ENCODE results near the gene MMS19. TPM values are rescaled to one million over a fixed set of nuclear protein-coding genes. Genes with fewer than 3 reads are reported as not detected.

The MMS19 gene
- total RNA-seq, 8 experiments from 2014 or later: 42.8 to 77.5 (median 56.4) TPM

- no peak for ATAC-seq (replicated peaks in 6 of 8)
- in situ Hi-C loops (cut with MboI; ENCODE audit: low pct_unique_long_range_greater_than_20kb in 2 of 9, low sequenced_read_pairs in 9 of 9, unreplicated experiment in 9 of 9): no loop called here
- no peak overlapping the region for H3K27ac ChIP-seq
- H3K4me1 ChIP-seq (replicated peaks in 1 of 2): no peaks in the 10 kb centered on the region
- no peak overlapping the region for H3K4me3 ChIP-seq
- 85 to 100% (median 96%) methylated on average over 2 to 9 of the region's 10 CpGs; no CpG with 5 or more reads in 1 of the 10 experiments for WGBS, 10 experiments
Observed at GRCh38 chr10:97412891-97413304, 85.3 kb downstream of the MMS19 start.

DNA sequence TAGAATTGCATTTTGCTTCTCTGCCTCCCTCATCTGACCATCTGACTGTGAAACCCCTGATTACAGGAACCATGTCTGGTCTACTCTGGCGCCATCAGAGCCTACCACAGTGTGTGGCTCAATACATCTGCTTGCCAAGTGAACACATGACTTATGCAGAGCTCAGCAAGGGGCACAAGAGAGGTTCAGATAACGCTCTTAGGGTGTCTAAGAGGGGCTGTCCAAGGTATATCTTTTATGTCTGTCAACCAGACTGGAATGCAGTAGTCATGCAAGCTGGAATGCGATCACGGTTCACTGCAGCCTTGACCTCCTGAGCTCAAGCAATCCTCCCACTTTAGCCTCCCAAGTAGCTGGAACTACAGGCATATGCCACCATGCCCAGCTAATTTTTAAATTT, 86.8 kb downstream of the MMS19 start:
- no peaks in the 10 kb centered on the region for H3K4me1 ChIP-seq (replicated peaks in 1 of 2)
- WGBS, 10 experiments: 20 to 95% (median 80%) methylated on average over 1 to 4 of the region's 4 CpGs; no CpG with 5 or more reads in 2 of the 10 experiments
- no peak for ATAC-seq (replicated peaks in 6 of 8)
- H3K4me3 ChIP-seq: no peak overlapping the region
- no peak overlapping the region for H3K27ac ChIP-seq
- in situ Hi-C loops (cut with MboI; ENCODE audit: low pct_unique_long_range_greater_than_20kb in 2 of 9, low sequenced_read_pairs in 9 of 9, unreplicated experiment in 9 of 9): no loop called here

- Histone ChIP-seq H3K27ac (no peak overlapping the region), H3K4me3 (no peak overlapping the region), H3K4me1 (replicated peaks in 1 of 2) (no peaks in the 10 kb centered on the region)
- no peak for ATAC-seq (replicated peaks in 6 of 8)
- 73 to 100% (median 92%) methylated on average over 2 to 7 of the region's 10 CpGs; no CpG with 5 or more reads in 4 of the 10 experiments for WGBS, 10 experiments
- in situ Hi-C loops (cut with MboI; ENCODE audit: low pct_unique_long_range_greater_than_20kb in 2 of 9, low sequenced_read_pairs in 9 of 9, unreplicated experiment in 9 of 9): no loop called here
Observed at GRCh38 chr10:97408496-97408992, 89.7 kb downstream of the MMS19 start.

Other genes starting within 250 kb of the MMS19 start
- gene ARHGAP19, start 205.8 kb downstream of the MMS19 start, total RNA-seq: 10 to 100 TPM in 6 of 8 experiments, 1 to 10 TPM in 2; 2.4 to 18.0 (median 11.9) TPM
- gene FRAT1, start 179.2 kb downstream of the MMS19 start, total RNA-seq: 1 to 10 TPM; 2.3 to 7.4 (median 3.7) TPM
- 10 to 100 TPM in 6 of 8 experiments, 1 to 10 TPM in 2; 6.4 to 14.9 (median 12.7) TPM for gene FRAT2, start 163.7 kb downstream of the MMS19 start, total RNA-seq
- gene RRP12, start 97.1 kb downstream of the MMS19 start, total RNA-seq: 10 to 100 TPM; 20.8 to 65.6 (median 40.2) TPM
- 100 to 1,000 TPM; 242 to 525 (median 430) TPM for gene PGAM1, start 72.2 kb downstream of the MMS19 start, total RNA-seq
- gene EXOSC1, start 52.4 kb downstream of the MMS19 start, total RNA-seq: 10 to 100 TPM; 42.1 to 76.2 (median 56.9) TPM
- 10 to 100 TPM; 11.8 to 48.3 (median 25.7) TPM for gene ZDHHC16, start 52.2 kb downstream of the MMS19 start, total RNA-seq
- gene UBTD1, start 502 bp upstream of the MMS19 start, total RNA-seq: 10 to 100 TPM in 3 of 8 experiments, 1 to 10 TPM in 5; 2.9 to 16.7 (median 6.9) TPM
- gene ANKRD2, start 74.4 kb upstream of the MMS19 start, total RNA-seq: under 1 TPM in 1 of 8 experiments, not detected in 7; 0.21 TPM
- gene HOGA1, start 86.0 kb upstream of the MMS19 start, total RNA-seq: 10 to 100 TPM in 1 of 8 experiments, 1 to 10 TPM in 4, under 1 TPM in 3; 0.27 to 11.5 (median 1.7) TPM
- 1 to 10 TPM in 1 of 8 experiments, under 1 TPM in 4, not detected in 3; 0.17 to 2.6 (median 0.31) TPM for gene C10orf62, start 91.3 kb upstream of the MMS19 start, total RNA-seq
- 10 to 100 TPM in 5 of 8 experiments, 1 to 10 TPM in 3; 5.1 to 54.0 (median 27.5) TPM for gene MORN4, start 135.1 kb upstream of the MMS19 start, total RNA-seq
- gene PI4K2A, start 142.2 kb upstream of the MMS19 start, total RNA-seq: 10 to 100 TPM; 10.1 to 46.8 (median 18.4) TPM
- gene AVPI1, start 188.8 kb upstream of the MMS19 start, total RNA-seq: 10 to 100 TPM in 3 of 8 experiments, 1 to 10 TPM in 5; 2.1 to 23.9 (median 7.1) TPM
- gene MARVELD1, start 215.3 kb upstream of the MMS19 start, total RNA-seq: 10 to 100 TPM in 4 of 8 experiments, 1 to 10 TPM in 4; 2.0 to 37.7 (median 8.2) TPM
- gene ZFYVE27, start 238.7 kb upstream of the MMS19 start, total RNA-seq: 10 to 100 TPM; 21.7 to 45.9 (median 31.1) TPM

Measured in motor neuron (in vitro differentiated cells).